Urinary bladder (tissue), 4 donors: ENCODE data around the gene MUC5B. TPM values are rescaled to one million over a fixed set of nuclear protein-coding genes. Genes with fewer than 3 reads are reported as not detected.
"Not testable (repeated sequence)": the region's sequence is repeated elsewhere in the genome, so short reads cannot be mapped to it uniquely, and the experiment has no call there.

Source experiments
- DNase-seq: peaks from one replicate; pipeline ENCODE4 v3.0.0-alpha.2; 2015; ENCODE audit errors: extremely low spot score
- H3K27ac ChIP-seq: one replicate; pipeline ENCODE4 v1.5.1; 2013; ENCODE audit warnings: low read depth, mild to moderate bottlenecking, moderate library complexity
- H3K36me3 ChIP-seq: one replicate; pipeline ENCODE4 v1.6.1; 2013; ENCODE audit warnings: mild to moderate bottlenecking, moderate library complexity; ENCODE audit not compliant: insufficient read depth
- H3K4me1 ChIP-seq: one replicate; pipeline ENCODE4 v1.6.1; 2013; ENCODE audit warnings: mild to moderate bottlenecking, moderate library complexity; ENCODE audit not compliant: insufficient read depth
- H3K4me3 ChIP-seq: one replicate; pipeline ENCODE4 v1.5.1; 2013; ENCODE audit warnings: low read depth, low read length
- WGBS: extraction: QIAGEN DNeasy Blood & Tissue Kit; methylation state at CpG from one replicate; pipeline ENCODE4 v1.1.7; 2013; 5-methylcytosine and 5-hydroxymethylcytosine counted together
- polyA plus RNA-seq: library from polyadenylated mRNA; stranded (reverse); fragments of 200-250 nt; gene quantifications from one replicate; pipeline ENCODE4 v1.2.3, GENCODE V29; 2013
- total RNA-seq: library from RNA; depleted of rRNA; stranded (reverse); fragments of >200 nt; gene quantifications from one replicate; pipeline ENCODE4 v1.2.3, GENCODE V29; 2014
- donor health status: healthy with polysubstance abuse.
- donor health status: healthy.

Gene MUC5B
- total and polyA plus RNA-seq, 2 donors: not detected

DNA sequence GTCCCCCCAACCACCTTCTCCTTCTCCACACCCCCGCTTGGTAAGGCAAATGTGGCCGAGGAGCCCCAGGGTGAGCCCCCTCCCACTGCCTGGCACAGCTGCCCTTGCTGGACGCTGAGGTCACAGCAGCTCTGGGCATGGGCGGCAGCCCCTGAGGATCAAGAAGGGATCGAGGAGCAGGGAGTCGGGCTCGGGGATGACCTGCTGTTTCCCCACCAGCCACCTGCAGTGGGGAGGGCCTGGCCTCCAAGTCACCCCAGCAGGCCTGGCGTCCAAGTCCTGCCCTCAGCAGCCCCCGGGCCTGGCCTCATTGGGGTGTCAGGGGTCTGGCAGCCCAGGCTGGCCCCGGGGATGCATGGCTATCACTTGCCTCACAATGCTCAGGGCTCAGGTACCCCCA, 41.4 kb upstream of the MUC5B start:
- Histone ChIP-seq H3K36me3 (no peaks in the 10 kb centered on the region), H3K4me1 (no peaks in the 10 kb centered on the region), H3K27ac (no peak overlapping the region), H3K4me3 (no peak overlapping the region)
- DNase-seq: no peak
- 88% methylated on average over 10 of the region's 10 CpGs for WGBS

DNA sequence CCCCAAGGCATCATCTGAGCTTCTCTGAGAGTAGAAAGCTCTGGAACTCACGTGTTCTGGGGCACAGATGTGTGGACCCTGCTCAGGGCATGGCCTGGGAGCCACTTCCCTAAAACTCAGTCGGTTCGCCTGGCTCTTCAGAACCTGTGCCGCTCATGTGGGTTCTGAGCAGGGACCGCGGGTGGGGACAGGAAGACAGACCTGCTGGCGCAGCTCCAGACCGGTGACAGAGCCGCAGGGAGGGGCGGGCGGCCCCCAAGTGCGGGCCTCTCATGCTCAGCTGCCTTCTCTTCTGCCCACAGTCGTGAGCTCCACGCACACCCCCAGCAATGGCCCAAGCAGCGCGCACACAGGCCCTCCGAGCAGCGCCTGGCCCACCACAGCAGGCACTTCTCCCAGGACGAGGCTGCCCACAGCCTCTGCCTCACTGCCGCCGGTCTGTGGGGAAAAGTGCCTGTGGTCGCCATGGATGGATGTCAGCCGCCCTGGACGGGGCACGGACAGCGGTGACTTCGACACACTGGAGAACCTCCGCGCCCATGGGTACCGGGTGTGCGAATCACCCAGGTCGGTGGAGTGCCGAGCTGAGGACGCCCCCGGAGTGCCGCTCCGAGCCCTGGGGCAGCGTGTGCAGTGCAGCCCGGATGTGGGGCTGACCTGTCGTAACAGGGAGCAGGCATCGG, 40.9 kb upstream of the MUC5B start:
- no peaks in the 10 kb centered on the region for H3K4me1 ChIP-seq
- 86% methylated on average over 41 of the region's 41 CpGs for WGBS
- no peak for DNase-seq
- no peak overlapping the region for H3K4me3 ChIP-seq
- no peaks in the 10 kb centered on the region for H3K36me3 ChIP-seq
- H3K27ac ChIP-seq: no peak overlapping the region

DNA sequence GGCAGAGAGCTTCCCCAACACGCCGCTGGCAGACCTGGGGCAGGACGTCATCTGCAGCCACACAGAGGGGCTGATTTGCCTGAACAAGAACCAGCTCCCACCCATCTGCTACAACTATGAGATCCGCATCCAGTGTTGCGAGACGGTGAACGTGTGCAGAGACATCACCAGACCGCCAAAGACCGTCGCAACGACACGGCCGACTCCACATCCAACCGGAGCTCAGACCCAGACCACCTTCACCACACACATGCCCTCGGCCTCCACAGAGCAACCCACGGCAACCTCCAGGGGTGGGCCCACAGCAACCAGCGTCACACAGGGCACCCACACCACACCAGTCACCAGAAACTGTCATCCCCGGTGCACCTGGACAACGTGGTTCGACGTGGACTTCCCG, 38.7 kb upstream of the MUC5B start:
- not testable (repeated sequence) for H3K36me3 ChIP-seq, DNase-seq, H3K4me3 ChIP-seq, H3K4me1 ChIP-seq, H3K27ac ChIP-seq
- 93% methylated on average over 15 of the region's 22 CpGs for WGBS

DNA sequence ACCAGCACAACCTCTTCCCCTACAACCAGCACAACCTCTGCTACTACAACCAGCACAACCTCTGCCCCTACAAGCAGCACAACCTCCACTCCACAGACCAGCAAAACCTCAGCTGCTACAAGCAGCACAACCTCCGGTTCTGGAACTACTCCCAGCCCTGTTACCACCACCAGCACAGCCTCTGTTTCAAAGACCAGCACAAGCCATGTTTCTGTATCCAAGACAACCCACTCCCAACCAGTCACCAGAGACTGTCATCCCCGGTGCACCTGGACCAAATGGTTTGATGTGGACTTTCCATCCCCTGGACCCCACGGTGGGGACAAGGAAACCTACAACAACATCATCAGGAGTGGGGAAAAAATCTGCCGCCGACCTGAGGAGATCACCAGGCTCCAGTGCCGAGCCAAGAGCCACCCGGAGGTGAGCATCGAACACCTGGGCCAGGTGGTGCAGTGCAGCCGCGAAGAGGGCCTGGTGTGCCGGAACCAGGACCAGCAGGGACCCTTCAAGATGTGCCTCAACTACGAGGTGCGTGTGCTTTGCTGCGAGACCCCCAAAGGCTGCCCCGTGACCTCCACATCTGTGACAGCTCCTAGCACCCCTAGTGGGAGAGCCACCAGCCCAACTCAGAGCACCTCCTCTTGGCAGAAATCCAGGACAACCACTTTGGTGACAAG, 34.3 kb upstream of the MUC5B start:
- H3K4me1 ChIP-seq: not testable (repeated sequence)

DNA sequence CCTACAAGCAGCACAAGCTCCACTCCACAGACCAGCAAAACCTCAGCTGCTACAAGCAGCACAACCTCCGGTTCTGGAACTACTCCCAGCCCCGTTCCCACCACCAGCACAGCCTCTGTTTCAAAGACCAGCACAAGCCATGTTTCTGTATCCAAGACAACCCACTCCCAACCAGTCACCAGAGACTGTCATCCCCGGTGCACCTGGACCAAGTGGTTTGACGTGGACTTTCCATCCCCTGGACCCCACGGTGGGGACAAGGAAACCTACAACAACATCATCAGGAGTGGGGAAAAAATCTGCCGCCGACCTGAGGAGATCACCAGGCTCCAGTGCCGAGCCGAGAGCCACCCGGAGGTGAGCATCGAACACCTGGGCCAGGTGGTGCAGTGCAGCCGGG, 33.0 kb upstream of the MUC5B start:
- not testable (repeated sequence) for H3K4me1 ChIP-seq, H3K4me3 ChIP-seq, H3K36me3 ChIP-seq, DNase-seq, H3K27ac ChIP-seq
- WGBS: 75% methylated on average over 7 of the region's 12 CpGs

More for the DNA sequence above, 34.3 kb upstream of the MUC5B start:
- H3K4me3 ChIP-seq, DNase-seq, H3K36me3 ChIP-seq, H3K27ac ChIP-seq: not testable (repeated sequence)
- 65% methylated on average over 11 of the region's 15 CpGs for WGBS

DNA sequence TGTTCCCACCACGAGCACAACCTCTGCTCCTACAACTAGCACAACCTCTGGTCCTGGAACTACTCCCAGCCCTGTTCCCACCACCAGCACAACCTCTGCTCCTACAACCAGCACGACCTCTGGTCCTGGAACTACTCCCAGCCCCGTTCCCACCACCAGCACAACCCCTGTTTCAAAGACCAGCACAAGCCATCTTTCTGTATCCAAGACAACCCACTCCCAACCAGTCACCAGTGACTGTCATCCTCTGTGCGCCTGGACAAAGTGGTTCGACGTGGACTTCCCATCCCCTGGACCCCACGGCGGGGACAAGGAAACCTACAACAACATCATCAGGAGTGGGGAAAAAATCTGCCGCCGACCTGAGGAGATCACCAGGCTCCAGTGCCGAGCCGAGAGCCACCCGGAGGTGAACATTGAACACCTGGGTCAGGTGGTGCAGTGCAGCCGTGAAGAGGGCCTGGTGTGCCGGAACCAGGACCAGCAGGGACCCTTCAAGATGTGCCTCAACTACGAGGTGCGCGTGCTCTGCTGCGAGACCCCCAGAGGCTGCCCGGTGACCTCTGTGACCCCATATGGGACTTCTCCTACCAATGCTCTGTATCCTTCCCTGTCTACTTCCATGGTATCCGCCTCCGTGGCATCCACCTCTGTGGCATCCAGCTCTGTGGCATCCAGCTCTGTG, 30.9 kb upstream of the MUC5B start:
- DNase-seq, H3K4me3 ChIP-seq, H3K4me1 ChIP-seq, H3K36me3 ChIP-seq, H3K27ac ChIP-seq: not testable (repeated sequence)
- WGBS: 84% methylated on average over 22 of the region's 22 CpGs

DNA sequence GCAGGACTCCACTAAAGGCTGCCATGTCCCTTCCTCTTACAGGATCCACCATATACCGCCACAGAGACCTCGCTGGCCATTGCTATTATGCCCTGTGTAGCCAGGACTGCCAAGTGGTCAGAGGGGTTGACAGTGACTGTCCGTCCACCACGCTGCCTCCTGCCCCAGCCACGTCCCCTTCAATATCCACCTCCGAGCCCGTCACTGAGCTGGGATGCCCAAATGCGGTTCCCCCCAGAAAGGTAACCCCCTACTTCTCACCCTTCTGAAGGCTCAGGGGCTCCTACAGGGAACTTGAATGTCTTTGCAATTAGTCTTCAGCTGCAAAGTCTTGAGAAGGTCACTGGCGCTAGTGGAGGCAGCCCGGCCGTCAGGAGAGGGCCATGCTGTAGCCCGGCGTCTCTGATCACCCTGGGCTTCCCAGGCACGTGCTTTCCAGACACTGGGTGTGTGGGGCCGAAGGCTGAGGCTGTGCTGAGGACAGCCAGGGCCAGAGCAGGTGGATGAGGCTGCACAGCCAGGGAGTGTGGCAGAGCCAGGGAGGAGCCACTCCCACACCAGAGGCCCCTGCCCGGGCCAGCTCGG, 30.0 kb upstream of the MUC5B start:
- Histone ChIP-seq H3K27ac (no peak overlapping the region), H3K4me3 (no peak overlapping the region), H3K4me1 (no peaks in the 10 kb centered on the region), H3K36me3 (no peaks in the 10 kb centered on the region)
- 87% methylated on average over 17 of the region's 17 CpGs for WGBS
- no peak for DNase-seq

DNA sequence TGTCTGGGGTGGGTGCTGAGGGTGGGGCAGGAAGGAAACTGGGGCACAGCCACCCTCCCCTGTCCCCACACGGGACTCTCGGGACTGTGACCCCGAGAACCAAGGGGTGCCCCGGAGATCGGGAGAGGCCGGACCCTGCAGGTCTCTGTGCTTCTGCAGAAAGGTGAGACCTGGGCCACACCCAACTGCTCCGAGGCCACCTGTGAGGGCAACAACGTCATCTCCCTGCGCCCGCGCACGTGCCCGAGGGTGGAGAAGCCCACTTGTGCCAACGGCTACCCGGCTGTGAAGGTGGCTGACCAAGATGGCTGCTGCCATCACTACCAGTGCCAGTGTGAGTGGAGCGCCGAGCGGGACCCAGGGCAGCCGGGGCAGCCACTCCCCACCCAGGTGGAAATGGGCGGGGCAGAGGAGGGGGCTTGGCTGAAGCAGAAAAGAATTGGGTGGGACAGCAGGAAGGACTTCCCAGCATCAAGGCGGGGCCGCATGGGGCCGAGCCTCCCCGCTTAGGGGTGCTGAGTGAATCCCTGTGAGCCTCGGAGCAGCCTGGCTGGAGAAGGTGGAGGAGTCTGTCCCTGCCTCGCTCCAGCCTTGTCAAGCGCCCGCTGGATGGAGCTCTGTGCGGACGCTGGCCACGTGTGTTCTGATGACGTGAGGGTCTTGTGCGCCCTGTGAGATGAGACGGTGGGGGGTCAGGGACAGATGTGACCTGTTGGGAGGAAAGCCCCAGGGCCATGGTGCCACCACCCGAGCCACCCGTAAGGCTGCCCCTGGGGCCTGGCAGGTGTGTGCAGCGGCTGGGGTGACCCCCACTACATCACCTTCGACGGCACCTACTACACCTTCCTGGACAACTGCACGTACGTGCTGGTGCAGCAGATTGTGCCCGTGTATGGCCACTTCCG, 29.3 kb upstream of the MUC5B start:
- no peak for DNase-seq
- 89% methylated on average over 43 of the region's 43 CpGs for WGBS
- no peak overlapping the region for H3K27ac ChIP-seq
- H3K4me1 ChIP-seq: no peaks in the 10 kb centered on the region
- H3K36me3 ChIP-seq: no peaks in the 10 kb centered on the region
- H3K4me3 ChIP-seq: no peak overlapping the region

DNA sequence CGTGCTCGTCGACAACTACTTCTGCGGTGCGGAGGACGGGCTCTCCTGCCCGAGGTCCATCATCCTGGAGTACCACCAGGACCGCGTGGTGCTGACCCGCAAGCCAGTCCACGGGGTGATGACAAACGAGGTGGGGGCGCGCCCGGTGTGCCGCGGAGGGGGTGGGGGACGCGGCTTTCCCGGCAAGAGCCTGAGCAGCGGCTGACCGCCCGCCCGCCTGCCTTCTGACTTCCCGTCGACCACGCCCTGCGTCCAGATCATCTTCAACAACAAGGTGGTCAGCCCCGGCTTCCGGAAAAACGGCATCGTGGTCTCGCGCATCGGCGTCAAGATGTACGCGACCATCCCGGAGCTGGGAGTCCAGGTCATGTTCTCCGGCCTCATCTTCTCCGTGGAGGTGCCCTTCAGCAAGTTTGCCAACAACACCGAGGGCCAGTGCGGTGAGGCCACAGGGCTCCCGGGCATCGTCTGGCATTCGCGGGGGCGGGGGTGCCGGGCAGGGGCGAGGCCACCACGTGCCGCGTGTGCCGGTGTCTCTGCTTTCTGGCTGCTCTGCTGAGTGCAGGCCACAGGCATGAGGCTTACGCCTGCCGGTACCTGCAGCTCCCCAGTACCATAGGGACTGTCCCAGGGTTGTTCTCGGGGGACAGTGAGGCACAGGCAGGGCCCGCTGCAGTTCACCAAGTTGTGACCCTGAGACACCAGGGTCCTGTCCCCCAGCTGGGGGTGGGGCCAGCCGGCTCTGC, 28.5 kb upstream of the MUC5B start:
- Histone ChIP-seq H3K36me3 (no peaks in the 10 kb centered on the region), H3K4me3 (no peak overlapping the region), H3K27ac (no peak overlapping the region), H3K4me1 (no peaks in the 10 kb centered on the region)
- DNase-seq: no peak
- WGBS: 96% methylated on average over 59 of the region's 59 CpGs

DNA sequence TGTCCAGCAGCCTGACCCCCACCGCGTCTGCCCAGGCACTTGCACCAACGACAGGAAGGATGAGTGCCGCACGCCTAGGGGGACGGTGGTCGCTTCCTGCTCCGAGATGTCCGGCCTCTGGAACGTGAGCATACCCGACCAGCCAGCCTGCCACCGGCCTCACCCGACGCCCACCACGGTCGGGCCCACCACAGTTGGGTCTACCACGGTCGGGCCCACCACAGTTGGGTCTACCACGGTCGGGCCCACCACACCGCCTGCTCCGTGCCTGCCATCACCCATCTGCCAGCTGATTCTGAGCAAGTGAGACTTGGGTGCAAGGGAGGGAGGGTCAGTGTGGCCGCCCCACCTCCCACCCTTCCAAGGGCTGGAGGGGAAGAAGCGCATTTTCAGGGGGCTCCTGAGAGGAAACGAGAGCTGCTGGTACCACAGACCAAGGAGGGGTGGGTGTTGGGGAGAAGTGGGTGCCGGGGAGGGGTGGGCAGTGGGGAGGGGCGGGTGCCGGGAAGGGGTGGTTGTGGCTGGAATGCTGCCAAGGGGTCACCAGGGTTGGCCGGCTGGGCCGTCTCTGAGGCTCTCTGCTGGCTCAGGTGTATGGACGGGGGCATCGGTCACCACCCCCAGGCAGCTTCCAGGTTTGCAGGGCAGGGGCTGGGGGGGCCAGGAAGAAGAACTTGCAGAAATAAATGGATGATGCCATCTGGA, 27.7 kb upstream of the MUC5B start:
- H3K27ac ChIP-seq: no peak overlapping the region
- no peak overlapping the region for H3K4me3 ChIP-seq
- no peak for DNase-seq
- no peaks in the 10 kb centered on the region for H3K4me1 ChIP-seq
- 88% methylated on average over 32 of the region's 32 CpGs for WGBS
- H3K36me3 ChIP-seq: no peaks in the 10 kb centered on the region

DNA sequence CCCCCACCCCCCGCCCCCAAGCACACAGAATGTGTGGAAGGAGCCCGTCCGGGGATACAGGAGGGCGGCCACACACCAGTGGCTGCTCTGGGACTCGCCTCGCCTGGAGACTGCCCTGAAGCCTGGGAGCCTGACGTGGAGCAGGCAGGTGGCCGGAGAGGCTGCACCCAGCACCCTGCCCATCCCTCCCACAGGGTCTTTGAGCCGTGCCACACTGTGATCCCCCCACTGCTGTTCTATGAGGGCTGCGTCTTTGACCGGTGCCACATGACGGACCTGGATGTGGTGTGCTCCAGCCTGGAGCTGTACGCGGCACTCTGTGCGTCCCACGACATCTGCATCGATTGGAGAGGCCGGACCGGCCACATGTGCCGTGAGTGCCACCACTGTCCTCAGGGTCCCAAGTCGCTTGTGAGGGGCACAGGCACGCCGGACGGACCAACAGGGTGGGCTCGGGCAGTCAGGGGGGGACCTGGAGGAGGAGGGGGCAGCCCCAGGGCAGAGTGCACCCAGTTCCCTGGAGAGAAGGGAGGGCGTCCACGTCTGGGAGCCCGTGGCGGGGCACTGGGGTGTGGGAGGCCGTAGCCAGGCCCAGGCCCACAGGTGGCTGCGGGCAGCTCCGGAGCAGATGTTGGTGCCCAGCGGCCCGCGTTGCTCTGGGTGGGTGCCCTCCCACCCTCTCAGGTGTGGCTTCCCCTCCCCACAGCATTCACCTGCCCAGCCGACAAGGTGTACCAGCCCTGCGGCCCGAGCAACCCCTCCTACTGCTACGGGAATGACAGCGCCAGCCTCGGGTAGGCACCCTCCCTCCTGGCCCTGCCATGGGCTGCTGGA, 27.0 kb upstream of the MUC5B start:
- no peak for DNase-seq
- H3K36me3 ChIP-seq: no peaks in the 10 kb centered on the region
- H3K4me3 ChIP-seq: no peak overlapping the region
- WGBS: 89% methylated on average over 41 of the region's 41 CpGs
- no peaks in the 10 kb centered on the region for H3K4me1 ChIP-seq
- no peak overlapping the region for H3K27ac ChIP-seq
